ENCODE measurements around the gene HMGXB3. TPM values are rescaled to one million over a fixed set of nuclear protein-coding genes. Genes with fewer than 3 reads are reported as not detected.

HMGXB3 gene
- total RNA-seq, 1 experiment from 2014 or later = 26.9 TPM

GRCh38 chr5:150038547-150038946 is 38.0 kb downstream of the HMGXB3 start:
- Histone ChIP-seq H3K79me2 (ENCODE audit: insufficient read depth, low read length) (no peaks in the 10 kb centered on the region), H2AFZ (ENCODE audit: low read length) (no peak overlapping the region), H3K4me1 (ENCODE audit: insufficient read depth, low read length) (no peaks in the 10 kb centered on the region), H3K18ac (ENCODE audit: insufficient read length, low read depth, low read length) (no peak overlapping the region), H3K23ac (ENCODE audit: insufficient read length, low read depth, low read length) (no peak overlapping the region), H2BK120ac (ENCODE audit: low read depth, low read length, poor library complexity, severe bottlenecking) (no peak overlapping the region), H3K56ac (ENCODE audit: insufficient read length, low read depth, low read length) (no peak overlapping the region), H3K79me1 (ENCODE audit: insufficient read depth, low read depth, low read length, poor library complexity, severe bottlenecking) (no peaks in the 10 kb centered on the region), H3K9ac (ENCODE audit: extremely low read depth, insufficient read length, low read length) (no peak overlapping the region), H3K9me3 (ENCODE audit: control insufficient read depth, low read depth, low read length) (no peaks in the 10 kb centered on the region), H2BK20ac (ENCODE audit: low read depth, low read length, poor library complexity, severe bottlenecking) (no peak overlapping the region), H4K20me1 (ENCODE audit: control insufficient read depth, insufficient read depth, insufficient read length) (no peaks in the 10 kb centered on the region), H3K14ac (ENCODE audit: insufficient read depth, low read length) (no peak overlapping the region), H2BK12ac (ENCODE audit: insufficient read length, low read depth, low read length) (no peak overlapping the region), H2AK5ac (ENCODE audit: insufficient read length, low read length) (no peak overlapping the region), H3T11ph (ENCODE audit: low read length) (no peak overlapping the region), H4K8ac (replicated peaks; ENCODE audit: insufficient read length, low read depth, low read length) (no peak overlapping the region), H3K27ac (ENCODE audit: insufficient read length, low read depth, low read length) (no peak overlapping the region), H3K23me2 (ENCODE audit: insufficient read length, low read depth, low read length, poor library complexity, severe bottlenecking) (no peaks in the 10 kb centered on the region), H3K4me2 (ENCODE audit: insufficient read depth, insufficient read length, low read length) (no peak overlapping the region), H3K4ac (ENCODE audit: low read depth, low read length) (no peak overlapping the region), H4K91ac (ENCODE audit: insufficient read length, low read depth, low read length) (no peak overlapping the region), H4K5ac (ENCODE audit: insufficient read length, low read depth, low read length) (no peak overlapping the region), H2BK5ac (ENCODE audit: insufficient read length, low read length) (no peak overlapping the region), H2BK15ac (ENCODE audit: low read depth, low read length) (no peak overlapping the region), H3K27me3 (ENCODE audit: insufficient read depth, low read length) (no peaks in the 10 kb centered on the region)
- DNase-seq = no peak
- peaks cover 0 to under 1% of the 10 kb centered on the region in 2 experiments; a peak in 2 of 4 replicates for H3K4me1 Mint-ChIP-seq
- no peak overlapping the region for H3K27ac Mint-ChIP-seq
- TF ChIP-seq CTCF (conservative IDR thresholded peaks at IDR 0.05) = no peak
- no peaks in the 10 kb centered on the region for H3K9me3 Mint-ChIP-seq
- H3K4me3 Mint-ChIP-seq = no peak overlapping the region
- no CpG with 5 or more reads among the region's 2 CpGs for WGBS (ENCODE audit: extremely low coverage, insufficient read length, low lambda C conversion rate)
- no peaks in the 10 kb centered on the region for H3K27me3 Mint-ChIP-seq (ENCODE audit: low read depth)
- H3K36me3 Mint-ChIP-seq (ENCODE audit: insufficient read depth in 1 of 3, low read depth in 3 of 3) = peaks cover 13 to 83% (median 79%) of the 10 kb centered on the region in 3 experiments; a peak in 6 of 7 replicates

All from H9 (cell line).